ENCODE results near the gene FAM217A.
A peak's percentile ranks its signal among the peaks of the same experiment; 100 is the strongest.

Gene FAM217A

DNA sequence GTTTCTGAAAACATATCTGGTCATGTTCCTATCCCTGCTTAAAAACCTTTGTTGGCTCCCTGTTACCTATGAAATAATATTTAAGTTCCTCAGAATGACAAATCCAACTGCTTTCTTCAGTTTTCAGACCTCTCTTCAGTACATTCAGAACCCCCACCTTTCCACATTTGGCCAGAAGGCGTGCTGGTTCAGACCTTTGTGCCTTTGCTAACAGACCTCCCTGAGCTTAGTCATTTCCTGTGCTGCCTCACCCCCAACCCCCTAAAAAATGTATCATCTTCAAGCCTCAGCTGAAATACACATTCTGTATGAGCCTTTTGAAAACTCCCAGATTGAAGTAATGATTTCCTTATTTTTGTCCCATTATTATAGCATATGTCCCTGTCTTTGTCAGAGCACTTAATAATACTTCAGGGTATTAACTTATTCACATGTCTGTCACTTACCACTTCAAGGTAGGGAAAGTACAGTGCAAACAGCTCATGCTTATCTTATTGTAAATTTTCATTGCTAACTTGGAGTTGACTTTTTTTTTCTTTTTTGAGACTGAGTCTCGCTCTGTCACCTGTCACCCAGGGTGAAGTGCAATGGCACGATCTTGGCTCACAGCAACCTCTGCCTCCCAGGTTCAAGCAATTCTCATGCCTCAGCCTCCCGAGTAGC, 19.7 kb downstream of the FAM217A start:
- H3K36me3 ChIP-seq (ENCODE audit: control insufficient read depth in 5 of 5, insufficient read depth in 5 of 5, low read length in 5 of 5): peaks cover 62 to 91% (median 86%) of the 10 kb centered on the region in 5 donors
- no peaks in the 10 kb centered on the region for H3K9me3 ChIP-seq (ENCODE audit: control insufficient read depth in 5 of 5, low read length in 5 of 5)
- H3K4me3 ChIP-seq (ENCODE audit: low read depth in 1 of 5, low read length in 5 of 5): no peak overlapping the region
- no peak overlapping the region for H3K27ac ChIP-seq (ENCODE audit: low read depth, low read length)
- H3K4me1 ChIP-seq (ENCODE audit: control insufficient read depth in 5 of 5, insufficient read depth in 5 of 5, low read length in 5 of 5): peaks cover 0 to 6% (median 0%) of the 10 kb centered on the region in 5 donors
- no peaks in the 10 kb centered on the region for H3K27me3 ChIP-seq (ENCODE audit: control insufficient read depth in 5 of 5, insufficient read depth in 4 of 5, low read length in 5 of 5)
- H3K9ac ChIP-seq (ENCODE audit: low read length in 5 of 5): no peak overlapping the region

DNA sequence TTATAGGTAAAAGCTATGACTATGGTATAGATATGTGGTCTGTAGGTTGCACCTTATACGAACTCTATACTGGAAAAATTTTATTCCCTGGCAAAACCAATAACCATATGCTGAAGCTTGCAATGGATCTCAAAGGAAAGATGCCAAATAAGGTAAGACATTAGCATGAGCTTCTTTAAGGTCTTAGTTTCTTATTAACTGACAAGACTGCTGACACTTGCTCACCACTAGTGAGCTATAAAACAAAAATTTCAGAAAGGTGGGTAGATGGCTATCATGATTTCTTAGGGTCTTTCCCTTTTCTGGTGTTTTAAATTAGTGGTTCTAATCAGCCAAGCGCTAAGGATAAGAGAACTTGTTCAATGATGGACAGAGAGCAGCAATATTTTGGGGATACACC, 21.9 kb downstream of the FAM217A start:
- Histone ChIP-seq H3K4me3 (ENCODE audit: low read depth in 1 of 5, low read length in 5 of 5) (no peak overlapping the region), H3K9ac (ENCODE audit: low read length in 5 of 5) (no peak overlapping the region), H3K9me3 (ENCODE audit: control insufficient read depth in 5 of 5, low read length in 5 of 5) (no peaks in the 10 kb centered on the region), H3K27me3 (ENCODE audit: control insufficient read depth in 5 of 5, insufficient read depth in 4 of 5, low read length in 5 of 5) (no peaks in the 10 kb centered on the region), H3K36me3 (ENCODE audit: control insufficient read depth in 5 of 5, insufficient read depth in 5 of 5, low read length in 5 of 5) (peaks cover 57 to 93% (median 84%) of the 10 kb centered on the region in 5 donors), H3K4me1 (ENCODE audit: control insufficient read depth in 5 of 5, insufficient read depth in 5 of 5, low read length in 5 of 5) (peaks cover 0 to 6% (median 0%) of the 10 kb centered on the region in 5 donors), H3K27ac (ENCODE audit: low read depth, low read length) (no peak overlapping the region)

DNA sequence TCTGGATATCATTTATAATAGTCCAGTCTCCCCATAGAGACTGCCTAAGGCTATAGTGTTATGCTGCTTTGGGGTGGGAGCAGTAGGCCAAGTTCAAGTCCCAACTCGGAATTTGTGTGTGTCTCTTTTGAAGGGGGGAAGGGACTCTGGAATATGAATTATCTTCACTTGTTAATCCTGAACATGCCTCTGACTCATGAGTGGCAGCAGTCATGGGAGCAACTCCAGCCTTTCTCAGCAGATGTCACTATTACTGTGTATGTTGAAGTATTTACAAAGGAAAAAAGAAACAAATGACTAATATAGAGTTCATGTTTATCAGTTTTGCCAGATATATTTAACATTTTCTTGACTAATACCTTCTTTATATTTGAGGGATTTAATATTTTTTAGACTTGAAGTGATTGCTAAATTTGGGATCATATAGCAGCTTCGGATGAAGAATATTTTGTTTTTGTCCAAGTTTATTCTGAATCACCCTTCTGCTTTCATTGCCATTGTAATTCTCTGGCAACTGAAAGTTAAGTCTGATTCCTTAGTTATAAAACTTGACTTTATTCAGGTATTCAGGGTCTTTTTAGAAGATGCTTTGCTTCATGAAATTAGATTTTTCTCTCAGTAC, 23.4 kb downstream of the FAM217A start:
- H3K4me1 ChIP-seq (ENCODE audit: control insufficient read depth in 5 of 5, insufficient read depth in 5 of 5, low read length in 5 of 5): peaks cover 0 to 6% (median 0%) of the 10 kb centered on the region in 5 donors
- H3K9me3 ChIP-seq (ENCODE audit: control insufficient read depth in 5 of 5, low read length in 5 of 5): no peaks in the 10 kb centered on the region
- H3K27me3 ChIP-seq (ENCODE audit: control insufficient read depth in 5 of 5, insufficient read depth in 4 of 5, low read length in 5 of 5): no peaks in the 10 kb centered on the region
- no peak overlapping the region for H3K9ac ChIP-seq (ENCODE audit: low read length in 5 of 5)
- peaks cover 54 to 93% (median 82%) of the 10 kb centered on the region in 5 donors for H3K36me3 ChIP-seq (ENCODE audit: control insufficient read depth in 5 of 5, insufficient read depth in 5 of 5, low read length in 5 of 5)
- no peak overlapping the region for H3K4me3 ChIP-seq (ENCODE audit: low read depth in 1 of 5, low read length in 5 of 5)
- H3K27ac ChIP-seq (ENCODE audit: low read depth, low read length): peak overlapping the region; percentile 55

DNA sequence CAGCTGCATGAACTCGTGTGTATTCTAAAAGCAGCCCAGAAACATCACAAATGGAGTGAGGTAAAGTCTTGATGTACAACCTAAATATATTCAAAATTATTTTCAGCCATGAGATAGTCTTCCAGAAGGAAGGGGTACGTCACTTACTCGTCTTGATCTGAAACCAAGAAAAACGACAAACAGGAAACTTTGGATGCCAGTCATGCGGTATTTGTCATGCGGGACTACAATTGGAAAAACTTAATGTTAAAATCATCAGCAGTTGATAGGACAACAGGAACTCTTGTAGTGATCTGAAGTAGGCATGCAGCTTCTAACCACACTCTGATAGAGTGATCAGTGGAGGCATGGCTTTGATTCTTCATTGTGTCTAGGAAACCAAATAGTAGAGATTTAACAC, 29.7 kb downstream of the FAM217A start:
- Histone ChIP-seq H3K9me3 (ENCODE audit: control insufficient read depth in 5 of 5, low read length in 5 of 5) (no peaks in the 10 kb centered on the region), H3K27me3 (ENCODE audit: control insufficient read depth in 5 of 5, insufficient read depth in 4 of 5, low read length in 5 of 5) (no peaks in the 10 kb centered on the region), H3K36me3 (ENCODE audit: control insufficient read depth in 5 of 5, insufficient read depth in 5 of 5, low read length in 5 of 5) (peaks cover 62 to 88% (median 70%) of the 10 kb centered on the region in 5 donors), H3K27ac (ENCODE audit: low read depth, low read length) (no peak overlapping the region), H3K9ac (ENCODE audit: low read length in 5 of 5) (no peak overlapping the region), H3K4me1 (ENCODE audit: control insufficient read depth in 5 of 5, insufficient read depth in 5 of 5, low read length in 5 of 5) (no peaks in the 10 kb centered on the region), H3K4me3 (ENCODE audit: low read depth in 1 of 5, low read length in 5 of 5) (no peak overlapping the region)

DNA sequence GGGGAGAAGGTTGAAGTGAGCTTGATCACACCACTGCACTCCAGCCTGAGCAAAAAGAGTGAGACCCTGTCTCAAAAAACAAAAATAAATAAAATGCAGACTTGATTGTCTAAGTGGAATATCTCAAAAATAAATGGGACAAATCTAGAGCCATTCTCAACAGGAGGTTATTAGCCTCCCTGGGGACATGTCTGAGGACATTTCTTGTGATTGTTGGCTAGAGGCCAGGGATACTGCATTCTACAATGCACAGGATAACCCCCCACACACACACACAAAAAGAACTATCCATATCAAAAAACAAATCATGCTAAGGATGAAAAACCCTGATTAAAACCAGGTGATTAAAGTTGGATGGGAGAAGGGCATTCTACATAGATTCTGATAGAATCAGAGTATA, 37.5 kb downstream of the FAM217A start:
- Histone ChIP-seq H3K9ac (ENCODE audit: low read length in 5 of 5) (no peak overlapping the region), H3K4me1 (ENCODE audit: control insufficient read depth in 5 of 5, insufficient read depth in 5 of 5, low read length in 5 of 5) (peaks cover 0 to 9% (median 6%) of the 10 kb centered on the region in 5 donors), H3K36me3 (ENCODE audit: control insufficient read depth in 5 of 5, insufficient read depth in 5 of 5, low read length in 5 of 5) (peaks cover 62 to 83% (median 67%) of the 10 kb centered on the region in 5 donors), H3K27ac (ENCODE audit: low read depth, low read length) (no peak overlapping the region), H3K27me3 (ENCODE audit: control insufficient read depth in 5 of 5, insufficient read depth in 4 of 5, low read length in 5 of 5) (no peaks in the 10 kb centered on the region), H3K4me3 (ENCODE audit: low read depth in 1 of 5, low read length in 5 of 5) (no peak overlapping the region), H3K9me3 (ENCODE audit: control insufficient read depth in 5 of 5, low read length in 5 of 5) (no peaks in the 10 kb centered on the region)

DNA sequence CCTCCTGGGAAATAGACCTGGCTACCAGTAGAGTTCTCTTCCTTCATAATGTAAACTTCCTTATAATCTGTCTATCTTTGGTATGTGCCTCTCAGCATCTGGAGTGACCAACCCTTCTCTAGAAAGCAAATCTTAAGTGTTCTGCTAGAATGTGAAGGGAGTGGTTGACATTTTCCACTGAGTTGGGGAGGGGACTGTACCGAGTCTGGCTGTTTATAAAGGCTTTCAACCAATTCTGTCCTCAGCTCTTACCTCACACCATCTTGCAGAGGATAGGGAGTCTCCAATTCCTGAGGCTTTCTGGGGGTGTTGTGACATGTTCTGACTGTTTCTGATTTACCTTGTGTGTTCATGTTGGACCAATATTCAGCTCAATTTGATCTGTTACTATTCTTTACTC, 39.6 kb downstream of the FAM217A start:
- Histone ChIP-seq H3K9ac (ENCODE audit: low read length in 5 of 5) (no peak overlapping the region), H3K9me3 (ENCODE audit: control insufficient read depth in 5 of 5, low read length in 5 of 5) (no peaks in the 10 kb centered on the region), H3K36me3 (ENCODE audit: control insufficient read depth in 5 of 5, insufficient read depth in 5 of 5, low read length in 5 of 5) (peaks cover 50 to 76% (median 54%) of the 10 kb centered on the region in 5 donors), H3K4me3 (ENCODE audit: low read depth in 1 of 5, low read length in 5 of 5) (no peak overlapping the region), H3K27me3 (ENCODE audit: control insufficient read depth in 5 of 5, insufficient read depth in 4 of 5, low read length in 5 of 5) (no peaks in the 10 kb centered on the region), H3K4me1 (ENCODE audit: control insufficient read depth in 5 of 5, insufficient read depth in 5 of 5, low read length in 5 of 5) (peaks cover 0 to 11% (median 7%) of the 10 kb centered on the region in 5 donors), H3K27ac (ENCODE audit: low read depth, low read length) (no peak overlapping the region)

DNA sequence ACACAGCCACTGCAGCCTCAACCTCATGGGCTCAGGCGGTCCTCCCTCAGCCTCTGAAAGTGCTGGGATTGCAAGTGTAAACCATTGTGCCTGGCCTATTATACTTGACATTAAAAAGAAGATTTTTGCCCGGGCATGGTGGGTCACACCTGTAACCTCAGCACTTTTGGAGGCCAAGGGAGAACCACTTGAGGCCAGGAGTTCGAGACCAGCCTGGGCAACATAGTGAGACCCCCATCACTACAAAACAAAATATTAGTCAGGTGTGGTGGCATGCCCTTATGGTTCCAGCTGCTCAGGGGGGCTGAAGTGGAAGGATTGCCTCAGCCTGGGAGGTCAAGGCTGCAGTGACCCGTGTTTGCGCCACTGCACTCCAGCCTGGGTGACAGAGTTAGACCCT, 42.4 kb downstream of the FAM217A start:
- peaks cover 0 to 14% (median 6%) of the 10 kb centered on the region in 5 donors for H3K4me1 ChIP-seq (ENCODE audit: control insufficient read depth in 5 of 5, insufficient read depth in 5 of 5, low read length in 5 of 5)

DNA sequence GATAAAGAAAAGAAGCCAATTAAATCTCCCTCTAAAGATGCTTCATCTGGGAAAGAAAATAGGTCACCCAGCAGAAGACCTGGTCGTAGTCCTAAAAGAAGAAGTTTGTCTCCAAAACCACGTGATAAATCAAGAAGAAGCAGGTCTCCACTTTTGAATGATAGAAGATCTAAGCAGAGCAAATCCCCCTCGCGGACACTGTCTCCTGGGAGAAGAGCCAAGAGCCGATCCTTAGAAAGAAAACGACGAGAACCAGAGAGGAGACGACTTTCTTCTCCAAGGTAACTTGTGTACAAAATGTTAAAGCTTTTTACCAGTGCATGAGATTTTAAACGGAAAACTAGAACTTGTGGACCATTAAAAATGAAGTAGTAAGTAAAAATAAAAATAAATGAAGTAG, 46.5 kb downstream of the FAM217A start:
- H3K27me3 ChIP-seq (ENCODE audit: control insufficient read depth in 5 of 5, insufficient read depth in 4 of 5, low read length in 5 of 5): no peaks in the 10 kb centered on the region
- H3K9ac ChIP-seq (ENCODE audit: low read length in 5 of 5): no peak overlapping the region
- H3K4me1 ChIP-seq (ENCODE audit: control insufficient read depth in 5 of 5, insufficient read depth in 5 of 5, low read length in 5 of 5): peaks cover 0 to 15% (median 2%) of the 10 kb centered on the region in 5 donors
- no peak overlapping the region for H3K27ac ChIP-seq (ENCODE audit: low read depth, low read length)
- H3K36me3 ChIP-seq (ENCODE audit: control insufficient read depth in 5 of 5, insufficient read depth in 5 of 5, low read length in 5 of 5): peaks cover 12 to 25% (median 21%) of the 10 kb centered on the region in 5 donors
- no peak overlapping the region for H3K4me3 ChIP-seq (ENCODE audit: low read depth in 1 of 5, low read length in 5 of 5)
- no peaks in the 10 kb centered on the region for H3K9me3 ChIP-seq (ENCODE audit: control insufficient read depth in 5 of 5, low read length in 5 of 5)

More for the DNA sequence above, 42.4 kb downstream of the FAM217A start:
- Histone ChIP-seq H3K27me3 (ENCODE audit: control insufficient read depth in 5 of 5, insufficient read depth in 4 of 5, low read length in 5 of 5) (no peaks in the 10 kb centered on the region), H3K9ac (ENCODE audit: low read length in 5 of 5) (no peak overlapping the region), H3K9me3 (ENCODE audit: control insufficient read depth in 5 of 5, low read length in 5 of 5) (no peaks in the 10 kb centered on the region), H3K27ac (ENCODE audit: low read depth, low read length) (no peak overlapping the region), H3K4me3 (ENCODE audit: low read depth in 1 of 5, low read length in 5 of 5) (no peak overlapping the region), H3K36me3 (ENCODE audit: control insufficient read depth in 5 of 5, insufficient read depth in 5 of 5, low read length in 5 of 5) (peaks cover 32 to 60% (median 43%) of the 10 kb centered on the region in 5 donors)

DNA sequence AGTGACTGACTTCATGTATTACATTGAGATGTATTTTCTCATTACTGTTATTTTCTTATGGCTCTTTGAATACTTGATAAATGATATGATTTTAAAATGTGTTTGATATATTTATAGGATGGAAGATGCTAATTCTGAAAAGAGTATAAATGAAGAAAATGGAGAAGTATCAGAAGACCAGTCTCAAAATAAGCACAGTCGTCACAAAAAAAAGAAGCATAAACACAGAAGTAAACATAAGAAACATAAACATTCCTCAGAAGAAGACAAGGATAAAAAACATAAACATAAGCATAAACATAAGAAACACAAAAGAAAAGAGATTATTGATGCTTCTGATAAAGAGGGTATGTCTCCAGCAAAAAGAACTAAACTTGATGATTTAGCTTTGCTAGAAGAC, 47.5 kb downstream of the FAM217A start:
- H3K4me1 ChIP-seq (ENCODE audit: control insufficient read depth in 5 of 5, insufficient read depth in 5 of 5, low read length in 5 of 5): peaks cover 0 to 17% (median 4%) of the 10 kb centered on the region in 5 donors
- H3K9ac ChIP-seq (ENCODE audit: low read length in 5 of 5): no peak overlapping the region
- no peak overlapping the region for H3K4me3 ChIP-seq (ENCODE audit: low read depth in 1 of 5, low read length in 5 of 5)
- peaks cover 9 to 19% (median 15%) of the 10 kb centered on the region in 5 donors for H3K36me3 ChIP-seq (ENCODE audit: control insufficient read depth in 5 of 5, insufficient read depth in 5 of 5, low read length in 5 of 5)
- no peaks in the 10 kb centered on the region for H3K9me3 ChIP-seq (ENCODE audit: control insufficient read depth in 5 of 5, low read length in 5 of 5)
- no peaks in the 10 kb centered on the region for H3K27me3 ChIP-seq (ENCODE audit: control insufficient read depth in 5 of 5, insufficient read depth in 4 of 5, low read length in 5 of 5)
- H3K27ac ChIP-seq (ENCODE audit: low read depth, low read length): no peak overlapping the region

DNA sequence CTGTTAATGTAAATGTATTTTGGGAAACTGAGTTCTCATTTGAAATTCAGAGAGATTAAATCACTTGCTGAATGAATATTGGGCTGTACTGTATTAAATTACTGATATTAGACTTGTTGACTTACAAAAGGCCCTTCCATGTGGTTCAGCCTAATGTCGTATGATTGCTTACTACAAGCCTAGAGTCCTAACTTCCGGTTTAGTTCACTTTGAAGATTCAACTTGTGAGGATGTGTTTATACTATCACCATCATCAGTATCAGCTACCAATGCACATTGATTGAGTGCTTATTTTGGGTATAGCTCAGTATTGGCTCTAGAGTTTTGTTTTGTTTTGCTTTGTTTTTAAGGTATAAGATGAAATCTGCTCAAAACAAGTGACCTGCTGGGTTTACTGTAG, 48.3 kb downstream of the FAM217A start:
- H3K27ac ChIP-seq (ENCODE audit: low read depth, low read length): no peak overlapping the region
- H3K9ac ChIP-seq (ENCODE audit: low read length in 5 of 5): no peak overlapping the region
- no peaks in the 10 kb centered on the region for H3K9me3 ChIP-seq (ENCODE audit: control insufficient read depth in 5 of 5, low read length in 5 of 5)
- H3K4me1 ChIP-seq (ENCODE audit: control insufficient read depth in 5 of 5, insufficient read depth in 5 of 5, low read length in 5 of 5): peaks cover 0 to 13% (median 6%) of the 10 kb centered on the region in 5 donors
- no peak overlapping the region for H3K4me3 ChIP-seq (ENCODE audit: low read depth in 1 of 5, low read length in 5 of 5)
- H3K36me3 ChIP-seq (ENCODE audit: control insufficient read depth in 5 of 5, insufficient read depth in 5 of 5, low read length in 5 of 5): peaks cover 9 to 17% (median 14%) of the 10 kb centered on the region in 5 donors
- no peaks in the 10 kb centered on the region for H3K27me3 ChIP-seq (ENCODE audit: control insufficient read depth in 5 of 5, insufficient read depth in 4 of 5, low read length in 5 of 5)
